Inflammatory macrophage treated with lipopolysaccharide for 4 hours (primary cell): Measurements from ENCODE around the gene DRD5.

Source experiments
- DNase-seq: peaks from one replicate; pipeline ENCODE4 v3.0.0-alpha.2; 2020

The DRD5 gene

DNA sequence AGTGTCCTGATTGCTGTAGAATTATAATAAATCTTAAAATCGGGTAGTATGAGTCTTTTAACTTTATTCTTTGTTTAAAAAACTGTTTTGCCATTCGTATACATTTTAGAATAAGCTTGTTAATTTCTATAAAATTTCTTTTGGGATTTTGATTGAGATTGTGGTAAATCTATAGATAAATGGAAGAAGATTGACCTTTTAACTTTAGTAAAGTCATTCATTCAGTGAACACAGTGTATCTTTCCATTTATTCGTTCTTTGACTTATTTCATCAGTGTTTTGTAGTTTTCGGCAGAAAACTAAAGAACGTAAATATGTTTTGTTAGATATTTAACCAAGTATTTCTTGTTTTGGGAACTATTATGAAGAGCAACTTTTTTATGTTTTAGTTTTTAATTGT lies 38.9 kb downstream of the DRD5 start:
- DNase-seq = no peak

DNA sequence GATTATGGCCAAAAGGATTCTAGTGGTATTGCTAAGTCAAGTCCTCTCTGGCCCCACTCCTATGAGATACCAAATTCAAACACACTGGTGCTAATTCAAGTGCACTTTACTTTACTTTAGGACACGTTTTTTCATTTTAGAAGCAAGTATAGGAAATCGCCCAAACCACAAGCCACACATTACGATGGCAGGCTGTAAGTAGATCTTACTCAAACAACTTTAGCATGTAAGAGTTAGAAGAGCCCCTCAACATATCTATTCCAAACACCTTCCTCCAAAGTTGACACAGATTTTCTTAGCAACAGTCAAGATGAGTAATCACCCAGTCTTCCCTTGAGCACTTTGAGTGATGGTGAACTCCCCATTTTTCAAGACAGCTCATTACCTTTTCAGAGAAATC lies 43.6 kb downstream of the DRD5 start:
- no peak for DNase-seq

DNA sequence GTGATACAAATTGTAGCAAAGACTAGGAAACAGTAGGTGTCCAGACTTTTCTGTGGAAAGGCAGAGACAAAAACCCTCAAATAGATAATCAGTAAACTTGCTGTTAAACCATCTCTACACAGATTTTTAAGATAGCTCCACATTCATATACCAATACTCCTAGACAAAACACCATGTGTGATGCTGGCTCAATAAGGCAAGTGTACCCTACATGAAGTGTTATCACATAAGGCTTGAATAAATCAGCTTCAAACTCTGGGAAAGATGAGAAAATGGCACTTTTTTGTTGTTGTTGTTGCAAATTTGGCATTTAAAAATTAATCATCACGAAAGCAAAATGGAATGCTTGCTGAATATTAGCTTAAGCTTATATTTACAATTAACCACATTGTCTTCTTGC lies 45.1 kb downstream of the DRD5 start:
- DNase-seq = no peak

DNA sequence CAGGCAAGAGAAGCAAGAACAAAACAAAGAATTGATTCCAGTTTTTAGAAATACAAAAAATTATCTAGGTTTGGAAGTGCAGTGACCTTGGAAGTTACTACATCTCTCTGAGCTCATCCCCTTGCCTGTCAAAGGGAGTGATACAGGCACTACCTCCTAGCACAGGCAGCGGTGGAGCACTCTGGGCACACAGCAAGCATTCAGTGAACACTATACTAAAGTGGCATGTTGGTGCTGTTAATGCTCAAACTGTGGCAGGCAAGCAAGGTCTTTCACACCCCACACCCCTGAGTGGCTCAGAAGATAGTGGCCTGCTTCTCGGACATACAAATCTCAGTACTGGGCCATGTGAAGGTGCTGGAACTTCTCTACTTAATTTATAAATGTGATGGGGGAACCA lies 51.2 kb downstream of the DRD5 start:
- DNase-seq = no peak

DNA sequence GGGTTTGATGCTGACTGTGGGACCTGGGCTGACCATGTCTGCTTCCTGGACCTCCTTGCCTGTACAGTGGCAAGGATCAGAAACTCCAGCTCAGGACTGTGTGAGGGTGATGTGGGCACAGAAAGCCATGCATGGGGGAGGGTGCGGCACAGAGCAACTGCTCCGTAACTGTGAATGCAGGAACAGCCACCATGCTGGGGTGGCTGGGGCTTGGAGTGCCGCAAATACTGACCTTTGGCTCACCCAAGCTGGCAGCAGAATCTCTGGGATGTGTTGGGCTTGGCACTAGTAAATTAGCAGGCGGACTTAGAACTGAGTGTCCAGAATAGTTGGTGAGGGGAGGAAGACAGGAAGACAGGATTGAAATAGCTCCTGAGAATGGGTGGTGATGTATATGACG lies 52.0 kb downstream of the DRD5 start:
- no peak for DNase-seq
